GM18526 (cell line): Measurements from ENCODE around the gene EPHX1.

ENCODE experiments used
- POLR2A ChIP-seq: IDR thresholded peaks from 3 replicates; pipeline ENCODE4 v1.6.1; 2011; ENCODE audit not compliant: insufficient read length; ENCODE audit errors: extremely low read depth

Gene EPHX1

DNA sequence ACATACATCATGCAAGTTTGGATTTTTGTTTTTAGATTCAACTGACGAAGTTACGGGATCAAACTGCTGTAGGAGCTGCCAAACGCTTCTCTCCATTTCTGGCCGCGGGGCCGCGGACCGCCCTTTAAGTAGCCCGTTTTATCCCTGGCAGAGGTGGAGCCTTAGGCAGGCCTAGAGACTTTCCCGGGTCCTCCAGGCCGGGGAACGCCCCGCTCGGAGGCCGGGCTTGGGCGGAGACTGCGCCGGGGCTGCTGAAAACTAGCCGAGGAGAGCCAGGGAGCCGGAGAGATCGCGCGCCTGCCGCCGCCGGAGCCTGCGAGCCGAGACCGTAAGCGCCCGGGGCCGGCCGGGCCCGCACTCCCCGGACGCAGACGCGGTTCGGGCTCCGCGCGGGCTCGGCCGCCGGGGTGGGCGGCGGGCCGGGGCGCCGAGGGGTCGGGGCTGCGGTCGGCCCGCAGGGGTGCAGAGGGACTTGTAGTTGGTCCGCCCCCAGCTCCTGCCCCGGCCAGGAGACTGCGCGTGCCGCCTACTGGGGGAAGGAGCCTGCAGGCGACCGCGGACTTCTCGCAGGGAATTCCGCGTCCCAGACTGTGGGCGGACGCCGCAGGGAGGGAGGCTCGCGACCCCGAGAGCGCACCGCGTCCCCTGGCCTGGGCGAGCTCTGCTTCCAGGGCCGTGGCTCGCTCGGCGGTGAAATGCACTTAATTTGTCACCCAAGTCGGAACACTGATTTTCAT lies at the start of gene EPHX1:
Gene EPHX1, plus strand, starts transcription at position 283 of the 737 bp plus-strand sequence. CDS start 18,606 bp downstream, outside the sequence.
- peak; percentile 42 for TF ChIP-seq POLR2A

DNA sequence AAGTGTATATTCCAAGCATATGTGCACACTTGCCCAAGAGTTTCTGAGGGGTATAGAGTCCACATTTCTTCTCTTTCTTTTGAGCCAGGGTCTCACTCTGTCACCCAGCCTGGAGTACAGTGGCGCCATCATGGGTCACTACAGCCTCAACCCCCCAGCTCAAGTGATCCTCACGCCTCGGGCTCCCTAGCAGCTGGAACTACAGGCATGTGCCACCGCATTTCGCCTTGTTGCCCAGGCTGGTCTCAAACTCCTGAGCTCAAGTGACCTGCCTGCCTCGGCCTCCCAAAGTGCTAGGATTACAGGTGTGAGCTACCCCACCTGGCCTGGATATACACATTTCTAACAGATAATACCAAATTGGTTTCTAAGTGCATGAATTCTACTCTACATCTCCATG lies 49.4 kb upstream of the EPHX1 start:
- TF ChIP-seq POLR2A = no peak

DNA sequence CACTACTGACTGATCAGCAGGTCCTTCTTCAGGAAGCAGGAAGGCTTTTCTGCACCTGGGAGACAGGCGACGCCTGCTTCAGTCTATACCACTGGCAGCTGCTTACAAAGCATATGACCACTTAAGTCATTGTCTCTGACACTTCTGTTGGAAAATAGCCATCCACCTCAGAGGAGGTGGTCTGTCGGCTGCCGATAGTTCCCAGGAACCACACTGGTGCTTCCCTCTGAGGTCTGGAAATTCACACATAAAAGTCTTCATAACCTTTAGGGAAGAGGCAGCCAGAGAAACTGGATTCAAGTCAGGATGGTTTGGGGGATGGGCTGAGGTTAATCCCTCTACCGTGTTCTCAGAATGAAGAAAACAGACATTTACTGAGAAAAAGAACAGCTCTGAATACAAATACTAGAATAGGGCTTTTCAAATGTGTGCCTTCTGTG lies 47.9 kb upstream of the EPHX1 start:
- TF ChIP-seq POLR2A = no peak

DNA sequence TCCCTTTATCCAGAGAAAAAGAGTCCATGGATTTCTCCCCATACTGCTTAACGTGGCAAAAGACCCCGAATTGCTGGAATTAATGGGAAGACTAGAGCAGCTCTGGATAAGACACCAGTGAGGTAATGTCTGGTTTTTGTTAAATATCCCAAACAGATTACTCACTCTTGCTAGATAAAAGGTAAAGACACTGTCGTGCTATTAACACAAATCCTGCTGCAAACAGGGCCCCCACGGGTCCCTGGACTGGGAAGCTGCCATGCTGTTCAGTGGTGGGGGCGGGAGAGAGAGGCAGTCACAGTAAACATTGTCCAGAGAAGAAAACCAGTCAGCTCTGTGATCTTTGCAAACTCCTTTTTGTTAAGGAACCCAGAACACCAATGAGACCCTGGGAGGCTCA lies 47.5 kb upstream of the EPHX1 start:
- no peak for TF ChIP-seq POLR2A

DNA sequence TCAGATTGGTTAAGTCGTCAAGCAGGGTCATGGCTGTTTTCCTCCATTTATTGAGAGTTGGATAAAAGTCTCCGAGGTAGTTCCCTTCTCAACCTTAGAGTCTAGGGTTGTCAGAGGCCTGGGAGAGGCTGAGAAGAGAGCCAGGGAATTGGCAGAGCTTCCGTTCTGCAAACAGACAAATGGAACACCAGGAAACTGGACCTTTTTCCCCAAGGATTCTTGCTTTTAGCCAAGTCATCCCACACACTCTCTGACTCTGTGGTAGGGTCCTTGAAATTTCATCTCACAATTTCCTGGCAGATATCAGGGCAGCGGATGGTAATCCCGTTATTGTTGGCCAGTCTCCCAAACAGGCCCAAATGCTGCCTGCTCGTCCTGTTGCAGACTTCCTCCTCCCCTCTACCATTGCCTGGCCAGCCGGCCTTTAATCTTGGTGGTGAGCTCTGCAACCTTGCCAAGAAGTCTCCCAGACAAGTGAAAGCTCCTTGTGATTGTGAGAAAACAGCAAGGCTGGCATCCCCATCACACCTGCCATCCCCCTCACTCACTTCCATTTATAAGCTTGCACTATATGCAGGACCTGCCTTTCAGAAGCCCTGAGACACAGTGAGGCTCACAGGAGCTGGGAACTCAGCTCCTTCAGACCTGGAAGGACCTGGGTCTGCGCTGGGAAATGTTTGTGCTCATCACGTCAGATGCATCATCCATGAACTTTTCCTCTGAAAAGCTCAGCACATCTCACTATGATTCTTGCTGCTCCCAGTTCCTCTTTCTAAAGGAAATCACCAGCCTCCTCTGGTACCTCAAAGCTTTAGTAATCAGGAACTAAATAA lies 46.0 kb upstream of the EPHX1 start:
- no peak for TF ChIP-seq POLR2A

DNA sequence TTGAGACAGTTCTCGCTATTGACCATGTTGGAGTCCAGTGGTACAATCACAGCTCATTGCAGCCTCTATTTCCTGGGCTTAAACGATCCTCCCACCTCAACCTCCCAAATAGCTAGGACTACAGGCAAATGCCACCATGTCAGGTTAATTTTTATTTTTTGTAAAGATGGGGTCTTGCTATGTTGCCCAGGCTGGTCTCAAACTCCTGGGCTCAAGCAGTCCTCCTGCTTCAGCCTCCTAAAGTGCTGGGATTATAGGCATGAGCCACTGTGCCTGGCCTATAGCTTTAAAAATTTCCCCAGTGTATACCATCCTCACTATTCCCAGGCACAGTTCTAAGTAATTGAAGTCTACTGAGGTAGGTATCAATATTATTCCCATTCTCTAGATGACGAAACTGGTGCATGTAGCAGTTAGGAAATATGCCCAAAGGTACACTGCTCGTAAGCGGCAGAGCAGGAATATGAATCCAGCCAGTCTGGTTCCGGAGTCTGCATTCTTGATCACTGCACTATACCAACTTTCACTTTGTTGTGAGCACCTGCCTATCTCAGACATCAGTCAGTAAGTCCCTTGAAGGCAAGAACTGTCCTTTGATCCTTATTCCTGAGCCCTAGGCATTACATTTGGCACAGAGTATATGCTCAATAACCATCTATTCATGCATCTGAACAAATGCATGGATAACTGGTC lies 43.8 kb upstream of the EPHX1 start:
- no peak for TF ChIP-seq POLR2A

DNA sequence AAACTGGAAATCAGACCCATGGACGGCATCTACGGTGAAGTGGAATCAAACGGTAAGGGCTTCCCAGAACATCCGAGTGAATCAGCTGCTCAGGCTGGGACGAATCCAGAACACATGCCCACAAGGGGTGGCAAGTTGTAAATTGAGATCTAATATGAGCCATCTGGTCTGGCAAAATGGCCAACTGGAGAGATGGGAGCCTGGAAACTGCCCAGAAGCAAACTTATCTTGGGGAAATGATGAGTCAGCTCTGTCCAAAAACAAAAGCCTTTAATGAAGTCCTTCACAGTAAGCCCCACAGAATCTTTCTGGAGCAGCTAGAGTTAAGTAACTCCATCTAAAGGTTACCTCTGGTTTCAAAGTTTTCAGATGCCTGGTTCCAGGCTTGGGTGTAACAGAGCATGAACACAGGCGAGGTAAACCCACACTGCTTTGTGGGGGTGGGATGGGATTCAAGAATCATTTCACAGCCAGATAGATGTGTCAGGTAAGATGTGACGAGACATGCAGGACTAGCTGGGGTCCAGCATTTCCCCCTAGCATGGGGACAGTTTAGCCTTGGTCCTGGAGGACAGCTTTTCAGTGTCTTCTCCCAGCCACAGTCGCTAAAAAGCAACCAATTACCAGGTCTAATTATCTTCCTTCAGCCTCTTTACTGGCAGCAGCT lies 42.8 kb upstream of the EPHX1 start:
- no peak for TF ChIP-seq POLR2A

DNA sequence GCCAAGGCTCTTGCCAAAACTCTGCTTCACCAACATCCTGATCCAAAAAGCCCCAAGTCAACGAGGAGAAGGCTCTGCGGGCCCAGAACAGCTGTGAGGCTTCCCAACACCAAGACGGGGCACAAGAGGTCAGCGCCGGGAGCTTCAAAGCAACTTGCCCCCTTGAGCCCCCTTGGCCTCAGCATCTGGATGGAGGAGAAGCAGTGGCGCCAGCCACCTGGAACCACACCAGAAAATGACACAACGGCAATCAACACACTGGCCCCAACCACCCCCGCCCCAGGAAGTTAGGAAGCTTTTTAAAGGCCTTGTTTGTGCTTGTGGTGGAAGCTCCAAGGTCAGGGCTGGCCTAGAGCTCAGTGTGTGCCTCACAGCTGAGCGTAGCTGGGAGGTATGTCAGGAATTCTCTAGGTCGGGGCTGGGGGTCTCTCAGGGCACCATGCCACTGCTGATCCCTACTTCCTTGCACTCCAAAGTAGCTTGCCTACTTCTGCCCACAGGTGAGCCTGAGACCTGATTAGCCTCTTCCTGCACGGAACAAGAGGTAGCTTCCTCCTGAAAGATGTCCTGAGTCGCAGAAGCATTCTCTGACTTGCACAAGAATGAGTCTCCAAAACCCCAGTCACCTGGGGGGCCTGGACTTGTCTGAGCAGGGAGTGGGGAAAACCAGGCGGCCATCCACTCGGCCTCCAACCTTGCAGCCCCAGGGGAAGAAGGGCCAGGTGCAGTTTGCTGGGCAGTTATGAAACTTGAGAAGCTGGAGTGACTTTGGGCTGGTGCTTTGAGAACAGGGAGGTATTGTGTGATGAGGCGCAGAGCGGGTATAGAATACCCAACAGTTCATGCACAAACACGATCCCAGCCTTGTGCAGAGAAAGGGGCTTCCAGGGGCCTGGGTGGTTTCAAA lies 42.0 kb upstream of the EPHX1 start:
- no peak for TF ChIP-seq POLR2A

DNA sequence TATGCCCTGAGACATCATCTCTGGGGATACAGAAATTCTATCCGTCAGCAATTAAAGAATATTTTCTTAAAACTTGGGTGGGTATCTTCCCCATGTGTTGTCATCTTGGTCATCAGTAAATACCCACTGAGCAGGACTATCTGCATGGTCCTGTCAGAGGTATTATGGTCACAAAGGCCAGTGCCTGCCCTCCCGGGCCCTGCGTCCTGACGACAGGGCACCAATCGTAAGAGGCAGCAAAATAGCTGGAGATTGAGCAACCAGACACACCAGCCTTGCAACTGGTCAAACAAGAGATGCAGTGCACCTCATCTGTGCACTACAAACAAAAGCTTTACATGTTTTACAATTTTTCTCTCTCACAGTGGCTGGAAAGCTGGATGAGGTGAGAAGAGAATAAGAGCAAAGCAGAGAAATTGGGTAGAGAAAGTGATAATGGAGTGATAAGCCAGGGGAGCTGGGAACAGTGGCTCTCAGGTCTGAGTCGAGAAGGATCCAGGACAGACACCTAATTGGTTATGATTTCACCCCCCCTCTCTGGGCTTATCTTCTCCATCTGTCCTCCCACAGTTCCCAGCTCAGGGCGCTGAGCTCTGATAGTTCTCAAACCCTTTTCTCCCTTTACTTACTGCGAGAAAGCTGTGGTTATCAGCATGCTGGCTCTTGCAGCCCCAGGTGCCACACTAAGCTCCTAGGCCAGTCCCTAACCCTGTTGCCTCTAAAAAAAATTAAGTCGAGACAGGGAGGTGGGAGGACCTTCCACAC lies 41.1 kb upstream of the EPHX1 start:
- TF ChIP-seq POLR2A = no peak

DNA sequence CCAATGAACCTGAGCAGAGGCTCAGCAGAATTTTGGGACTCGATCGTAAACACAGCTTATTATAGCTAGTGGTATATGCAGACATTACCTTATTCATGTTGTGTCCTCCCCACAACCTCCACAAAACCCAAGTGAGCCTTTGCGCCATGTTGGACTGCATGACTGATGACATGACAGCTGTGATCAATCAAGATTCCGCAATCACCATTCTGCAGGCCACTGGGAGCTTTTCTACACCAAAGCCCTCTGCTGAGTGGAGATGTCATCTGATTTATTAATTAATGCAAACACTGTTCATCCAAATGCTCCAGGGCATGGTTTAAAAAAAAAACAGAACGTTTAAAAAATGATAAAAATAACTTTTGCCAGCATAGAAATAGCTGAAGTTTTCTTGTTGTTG lies 40.2 kb upstream of the EPHX1 start:
- TF ChIP-seq POLR2A = no peak

DNA sequence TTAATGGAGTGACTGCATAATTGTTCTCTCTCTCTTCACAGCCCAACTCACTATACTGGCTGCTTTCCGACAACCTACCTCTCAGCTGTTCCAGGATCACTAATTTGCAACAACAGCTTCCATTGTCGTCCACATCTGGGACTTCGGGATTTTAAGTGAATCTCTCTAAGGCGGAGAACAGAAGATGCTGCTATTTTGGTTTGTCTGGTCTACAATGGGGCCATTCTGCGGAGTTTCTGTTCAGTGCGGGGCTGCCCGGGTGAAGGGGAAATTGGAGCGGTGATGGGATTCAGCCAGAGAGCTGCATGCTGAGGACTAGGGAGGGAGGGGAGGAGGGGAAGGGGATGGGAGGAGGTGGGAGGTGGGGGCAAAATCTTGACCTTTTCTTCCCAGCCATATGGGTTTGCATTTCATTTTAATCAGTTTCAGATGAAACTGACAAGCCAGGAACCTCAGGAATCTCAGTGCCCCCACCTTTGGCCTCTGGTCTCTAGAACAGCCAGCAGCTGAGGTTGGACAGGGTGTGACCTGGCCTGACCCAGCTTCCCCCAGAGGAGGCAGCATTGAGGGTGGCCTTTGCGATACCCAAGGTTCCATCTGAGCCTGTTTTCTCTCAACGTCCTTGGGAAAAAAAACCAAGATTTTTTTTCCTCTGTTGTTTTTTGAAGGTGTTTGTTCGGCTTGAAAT lies 39.2 kb upstream of the EPHX1 start:
- TF ChIP-seq POLR2A = no peak

DNA sequence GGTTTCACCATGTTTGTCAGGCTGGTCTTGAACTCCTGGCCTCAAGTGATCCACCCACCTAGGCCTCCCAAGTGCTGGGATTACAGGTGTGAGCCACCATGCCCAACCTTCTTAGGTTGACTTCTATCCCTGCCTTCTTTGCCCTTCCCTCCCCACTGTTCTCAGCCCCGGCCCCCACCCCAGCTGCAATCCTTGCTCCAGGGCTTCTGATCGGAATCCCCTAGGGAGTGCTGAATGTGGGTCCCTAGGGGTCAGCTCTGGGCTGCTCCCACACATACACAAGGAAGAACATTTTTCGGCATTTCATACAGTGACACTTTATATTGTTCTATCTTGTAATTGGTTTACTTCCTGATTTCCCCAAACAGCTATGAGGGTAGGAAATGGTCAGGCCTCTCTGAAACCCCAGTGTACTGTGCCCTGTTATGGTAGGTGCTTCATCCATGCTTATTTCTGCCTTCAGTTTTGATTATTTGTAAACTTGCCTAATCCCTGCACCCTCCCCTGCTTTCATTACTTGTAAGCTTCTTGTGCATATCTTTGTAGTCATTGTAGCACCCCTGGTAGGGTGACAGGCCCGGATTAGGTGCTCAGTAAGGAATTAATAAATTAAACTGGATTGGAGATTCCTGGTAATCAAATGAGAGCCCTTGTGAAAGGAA lies 38.1 kb upstream of the EPHX1 start:
- no peak for TF ChIP-seq POLR2A

DNA sequence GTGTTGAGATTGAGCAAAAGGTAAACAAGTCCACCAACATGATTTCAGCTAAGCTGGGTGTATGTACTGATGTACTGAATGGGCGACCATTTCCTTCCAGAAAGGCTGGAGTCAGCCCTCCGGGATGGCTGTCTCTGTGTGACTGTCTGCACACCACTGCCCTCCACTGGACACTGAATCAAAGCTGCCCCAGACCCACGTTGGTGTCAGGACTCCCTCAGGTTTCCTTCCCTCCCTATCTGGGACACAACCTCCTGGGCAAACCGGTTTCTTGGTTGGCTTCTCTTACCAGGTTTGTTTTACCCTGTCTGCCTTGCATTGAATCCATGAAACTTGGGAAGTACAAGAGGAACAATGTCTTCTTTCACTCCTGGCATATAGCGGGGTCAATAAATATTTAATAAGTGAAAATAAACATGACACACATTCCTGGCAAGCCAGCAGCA lies 37.6 kb upstream of the EPHX1 start:
- TF ChIP-seq POLR2A = no peak

DNA sequence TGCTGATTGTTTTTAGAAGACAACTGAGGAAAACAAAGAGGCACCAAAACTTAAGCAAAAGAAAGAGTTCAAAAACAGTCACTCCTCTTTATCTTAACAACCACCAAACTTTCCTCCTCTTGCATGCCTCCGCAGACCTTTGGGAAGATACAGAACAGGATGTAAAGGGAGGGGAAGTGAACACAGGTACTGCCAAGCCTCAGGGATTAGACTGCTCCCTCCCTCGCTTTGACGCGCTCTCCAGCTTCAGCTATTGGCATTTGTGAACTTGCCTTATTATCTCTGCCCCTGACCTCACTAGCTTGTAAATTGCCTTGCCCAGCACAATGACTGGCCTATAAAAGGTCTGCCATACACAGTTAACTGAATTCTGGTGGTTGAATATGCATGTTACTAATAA lies 37.1 kb upstream of the EPHX1 start:
- TF ChIP-seq POLR2A = no peak
